ENCODE measurements around the gene TSKU.
"Not testable (repeated sequence)": the region's sequence is repeated elsewhere in the genome, so short reads cannot be mapped to it uniquely, and the experiment has no call there.

The TSKU gene

DNA sequence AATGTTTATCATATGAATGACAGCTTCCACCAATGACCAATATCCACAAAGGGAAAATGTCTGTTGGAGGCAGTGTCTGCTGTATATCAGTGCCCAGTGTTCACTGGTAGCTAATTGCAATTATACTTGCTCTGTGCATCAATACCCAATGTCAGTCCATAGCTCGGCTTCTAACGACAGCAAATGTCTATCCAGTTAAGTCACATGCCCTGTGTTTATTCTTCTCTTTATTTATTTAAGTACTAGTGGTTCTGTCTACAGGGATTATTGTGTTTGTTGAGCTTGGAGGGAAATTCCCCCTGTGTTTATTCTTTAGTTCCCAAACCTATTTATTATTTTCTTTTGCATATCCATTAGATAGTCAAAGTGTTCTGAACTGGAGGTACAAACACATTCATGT lies 18.6 kb downstream of the TSKU start:
- DNase-seq (ENCODE audit: low read depth in 2 of 2): no peak

- DNase-seq (ENCODE audit: low read depth in 2 of 2): no peak
Observed at GRCh38 chr11:76802151-76802550, 19.0 kb downstream of the TSKU start.

DNA sequence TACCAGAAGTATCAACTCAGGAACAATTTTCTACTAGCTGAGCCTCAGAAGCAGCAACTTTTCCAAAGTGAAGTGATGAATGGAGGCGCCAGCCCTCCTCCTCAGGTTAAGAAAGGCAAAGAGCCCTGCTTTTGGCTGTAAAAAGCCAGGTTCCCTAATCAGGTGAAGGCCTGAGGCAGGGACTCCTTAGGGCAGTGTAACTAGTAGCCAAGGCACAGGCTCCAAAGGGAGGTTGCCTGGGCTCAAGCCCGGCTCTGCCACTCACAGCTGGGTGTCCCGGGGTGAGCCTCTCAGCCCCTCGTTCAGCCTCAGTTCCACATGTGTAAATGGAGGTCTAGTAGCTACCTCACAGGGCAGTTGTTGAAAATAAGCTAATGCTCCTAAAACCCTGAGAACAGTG lies 19.5 kb downstream of the TSKU start:
- DNase-seq (ENCODE audit: low read depth in 2 of 2): no peak

DNA sequence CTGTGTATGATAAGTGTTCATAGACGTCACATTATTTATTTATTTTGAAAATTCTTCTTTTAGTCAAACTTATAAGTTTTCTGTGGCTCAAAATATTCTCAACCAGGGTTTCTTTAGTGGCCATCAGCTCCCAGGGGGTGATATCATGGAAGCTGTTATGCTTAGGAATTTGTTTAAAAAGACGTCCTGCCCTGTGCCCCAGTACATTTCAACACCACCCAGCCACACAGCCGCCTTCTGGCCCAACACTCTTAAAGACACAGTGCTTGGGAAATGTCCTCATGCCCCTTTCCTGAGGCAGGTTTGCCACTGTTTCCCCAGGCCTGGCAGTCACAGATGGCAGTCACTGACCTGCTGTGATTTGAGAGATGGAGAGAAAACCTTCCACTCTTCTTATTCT lies 19.9 kb downstream of the TSKU start:
- no peak for DNase-seq (ENCODE audit: low read depth in 2 of 2)

GRCh38 chr11:76803811-76804600 lies 20.9 kb downstream of the TSKU start:
- no peak for DNase-seq (ENCODE audit: low read depth in 2 of 2)

DNA sequence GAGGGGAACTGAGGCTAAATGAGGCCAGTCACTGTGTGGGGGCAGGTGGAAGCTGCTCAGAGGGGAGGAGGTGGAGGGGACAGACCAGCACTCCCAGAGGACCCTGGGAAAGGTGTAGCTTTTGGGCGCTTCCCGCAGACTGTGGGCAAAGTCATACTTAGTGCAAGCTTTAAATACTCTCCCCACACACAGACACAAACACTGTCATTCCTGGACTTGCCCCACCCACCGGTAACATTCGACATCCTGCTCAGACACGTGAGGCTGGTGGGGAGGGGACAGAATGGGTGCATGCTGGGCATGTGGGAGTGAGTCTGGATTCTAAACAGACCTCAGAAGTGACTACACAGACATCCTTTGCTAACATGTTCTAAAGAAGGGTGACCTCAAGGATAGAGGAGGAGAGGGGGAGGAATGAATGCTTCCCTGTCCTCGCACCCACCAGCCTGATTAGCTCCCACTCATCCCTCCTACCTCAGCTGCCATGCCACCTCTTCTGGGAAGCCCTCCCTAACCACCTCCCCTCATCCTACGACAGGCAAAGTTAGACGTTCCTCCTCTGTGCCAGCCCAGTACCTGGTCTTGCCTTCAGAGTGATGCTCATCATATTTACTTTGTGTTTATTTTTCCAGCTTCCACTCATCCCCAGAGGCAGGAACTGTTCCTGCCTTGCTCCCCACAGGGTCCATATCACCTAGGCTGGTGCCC lies 22.2 kb downstream of the TSKU start:
- no peak for DNase-seq (ENCODE audit: low read depth in 2 of 2)

GRCh38 chr11:76806131-76806530 lies 23.0 kb downstream of the TSKU start:
- no peak for DNase-seq (ENCODE audit: low read depth in 2 of 2)

GRCh38 chr11:76806608-76807205 lies 23.6 kb downstream of the TSKU start:
- DNase-seq (ENCODE audit: low read depth in 2 of 2): no peak

- peak in 1 of 2 donors; percentile 58 for DNase-seq (ENCODE audit: low read depth in 2 of 2)
Observed at GRCh38 chr11:76807206-76807875, 24.2 kb downstream of the TSKU start.

GRCh38 chr11:76808171-76808570 lies 25.0 kb downstream of the TSKU start:
- no peak for DNase-seq (ENCODE audit: low read depth in 2 of 2)

DNA sequence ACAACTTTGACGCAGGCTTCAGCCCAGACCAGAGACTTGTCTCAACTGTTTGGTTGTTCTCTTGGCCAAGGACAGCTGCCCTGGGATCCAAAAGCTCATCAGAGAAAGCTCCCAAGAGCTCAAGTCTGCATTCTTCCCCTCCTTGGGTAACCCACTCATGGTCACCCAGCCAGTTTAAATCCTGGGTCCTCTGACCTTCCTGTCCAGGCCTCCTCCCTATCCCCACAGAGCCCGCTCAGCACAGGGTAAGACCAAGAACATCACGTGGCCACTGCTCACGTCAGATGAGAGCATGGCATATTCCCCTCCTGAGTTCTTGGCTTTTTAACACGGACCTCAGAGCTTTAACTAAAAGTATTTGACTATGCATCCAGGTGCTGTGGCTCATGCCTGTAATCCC lies 25.8 kb downstream of the TSKU start:
- no peak for DNase-seq (ENCODE audit: low read depth in 2 of 2)

- peak in 1 of 2 donors; percentile 29 for DNase-seq (ENCODE audit: low read depth in 2 of 2)
Observed at GRCh38 chr11:76810151-76810853, 27.1 kb downstream of the TSKU start.

GRCh38 chr11:76811259-76811658 lies 28.1 kb downstream of the TSKU start:
- DNase-seq (ENCODE audit: low read depth in 2 of 2): no peak

GRCh38 chr11:76814414-76814813 lies 31.3 kb downstream of the TSKU start:
- no peak for DNase-seq (ENCODE audit: low read depth in 2 of 2)

GRCh38 chr11:76815678-76816077 lies 32.5 kb downstream of the TSKU start:
- DNase-seq (ENCODE audit: low read depth in 2 of 2): not testable (repeated sequence)

GRCh38 chr11:76820184-76820566 lies 37.0 kb downstream of the TSKU start:
- DNase-seq (ENCODE audit: low read depth in 2 of 2): no peak

DNA sequence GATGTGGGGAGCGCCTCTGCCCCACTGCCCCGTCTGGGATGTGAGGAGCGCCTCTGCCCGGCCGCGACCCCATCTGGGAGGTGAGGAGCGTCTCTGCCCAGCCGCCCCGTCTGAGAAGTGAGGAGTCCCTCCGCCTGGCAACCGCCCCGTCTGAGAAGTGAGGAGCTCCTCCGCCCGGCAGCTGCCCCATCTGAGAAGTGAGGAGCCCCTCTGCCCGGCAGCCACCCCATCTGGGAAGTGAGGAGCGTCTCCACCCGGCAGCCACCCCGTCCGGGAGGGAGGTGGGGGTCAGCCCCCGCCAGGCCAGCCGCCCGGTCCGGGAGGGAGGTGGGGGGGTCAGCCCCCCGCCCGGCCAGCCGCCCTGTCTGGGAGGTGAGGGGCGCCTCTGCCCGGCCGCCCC lies 38.2 kb downstream of the TSKU start:
- not testable (repeated sequence) for DNase-seq (ENCODE audit: low read depth in 2 of 2)

- no peak for DNase-seq (ENCODE audit: low read depth in 2 of 2)
Observed at GRCh38 chr11:76822406-76822805, 39.2 kb downstream of the TSKU start.

- DNase-seq (ENCODE audit: low read depth in 2 of 2): no peak
Observed at GRCh38 chr11:76823481-76824028, 40.4 kb downstream of the TSKU start.

DNA sequence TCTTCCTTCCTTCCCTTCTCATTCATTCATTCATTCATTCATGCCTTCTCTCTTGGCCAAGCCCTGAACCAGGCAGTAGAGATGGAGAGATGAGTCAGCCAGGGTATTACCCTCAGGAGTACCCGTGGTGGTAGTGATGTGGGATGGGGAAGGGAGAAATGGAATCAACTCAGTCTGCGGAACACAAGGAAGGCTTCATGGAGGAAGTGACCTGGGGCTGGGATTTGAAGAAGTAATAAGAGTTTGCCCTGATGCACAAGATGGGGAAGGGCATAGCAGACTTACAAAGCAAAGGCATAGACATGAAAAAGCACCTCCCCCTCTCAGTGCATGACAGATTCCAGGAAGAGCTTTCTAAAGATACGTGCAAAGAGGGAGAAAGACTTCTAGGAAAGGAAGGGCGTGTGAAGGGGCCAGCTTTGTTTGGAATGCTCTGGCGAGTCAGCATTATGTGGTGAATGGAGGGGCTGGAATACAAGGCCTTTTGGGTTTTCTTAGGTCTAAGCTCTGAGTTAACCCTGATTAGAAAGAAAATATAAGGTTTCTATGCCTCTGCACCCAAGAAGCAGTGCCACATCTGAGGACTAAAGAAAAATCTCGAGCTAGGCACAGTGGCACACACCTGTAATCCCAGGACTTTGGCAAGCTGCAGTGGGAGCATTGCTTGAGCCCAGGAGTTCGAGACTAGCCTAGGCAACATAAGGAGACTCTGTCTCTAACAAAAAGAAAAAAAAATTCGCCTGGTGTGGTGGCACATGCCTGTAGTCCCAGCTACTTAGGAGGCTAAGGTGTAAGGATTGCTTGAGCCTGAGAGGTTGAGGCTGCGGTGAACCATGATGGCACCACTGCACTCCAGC lies 41.2 kb downstream of the TSKU start:
- no peak for DNase-seq (ENCODE audit: low read depth in 2 of 2)

Data from stimulated activated CD4-positive, alpha-beta T cell treated with anti-CD3 and anti-CD28 coated beads, Interleukin-1b, Interleukin-23, amount 100 ng/mL, for 1 hour (primary cell).